ENCODE measurements around the gene LSM3.

Gene LSM3

DNA sequence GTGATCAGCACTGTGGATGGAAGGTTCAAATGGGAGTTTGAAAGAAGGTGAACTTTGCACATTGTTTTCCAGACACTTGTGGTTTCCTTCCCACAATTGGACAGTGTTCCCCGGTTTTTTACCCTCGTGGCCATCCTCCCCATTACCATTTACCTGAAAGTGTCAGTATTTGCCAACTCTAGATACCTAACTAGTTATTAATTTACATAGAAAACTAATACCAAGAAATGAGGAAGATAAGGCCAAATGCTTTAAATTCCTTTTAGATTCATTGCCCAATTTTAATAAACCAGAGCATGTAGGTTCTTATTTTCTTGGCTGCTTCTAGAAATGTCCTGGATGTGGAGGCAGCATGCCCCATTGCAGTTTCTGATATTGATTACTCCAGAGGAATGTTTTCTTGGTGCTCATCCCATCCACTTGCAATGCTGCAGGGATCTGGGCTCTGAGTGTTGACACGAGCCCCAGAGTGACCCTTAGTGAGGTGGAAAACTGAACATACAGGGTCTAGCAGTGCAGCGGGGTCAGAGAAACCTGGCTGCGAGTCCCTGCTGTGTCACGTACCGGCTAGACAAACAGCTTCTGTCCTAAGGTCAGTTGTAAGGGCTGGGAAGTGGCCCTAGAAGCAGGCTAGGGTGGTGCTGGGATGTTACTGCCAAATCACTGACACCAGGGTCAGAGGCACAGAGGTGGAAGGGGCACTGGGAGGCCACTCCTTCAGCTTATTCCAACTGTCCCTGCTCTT, 23.5 kb downstream of the LSM3 start:
- FAIRE-seq, result no peak

DNA sequence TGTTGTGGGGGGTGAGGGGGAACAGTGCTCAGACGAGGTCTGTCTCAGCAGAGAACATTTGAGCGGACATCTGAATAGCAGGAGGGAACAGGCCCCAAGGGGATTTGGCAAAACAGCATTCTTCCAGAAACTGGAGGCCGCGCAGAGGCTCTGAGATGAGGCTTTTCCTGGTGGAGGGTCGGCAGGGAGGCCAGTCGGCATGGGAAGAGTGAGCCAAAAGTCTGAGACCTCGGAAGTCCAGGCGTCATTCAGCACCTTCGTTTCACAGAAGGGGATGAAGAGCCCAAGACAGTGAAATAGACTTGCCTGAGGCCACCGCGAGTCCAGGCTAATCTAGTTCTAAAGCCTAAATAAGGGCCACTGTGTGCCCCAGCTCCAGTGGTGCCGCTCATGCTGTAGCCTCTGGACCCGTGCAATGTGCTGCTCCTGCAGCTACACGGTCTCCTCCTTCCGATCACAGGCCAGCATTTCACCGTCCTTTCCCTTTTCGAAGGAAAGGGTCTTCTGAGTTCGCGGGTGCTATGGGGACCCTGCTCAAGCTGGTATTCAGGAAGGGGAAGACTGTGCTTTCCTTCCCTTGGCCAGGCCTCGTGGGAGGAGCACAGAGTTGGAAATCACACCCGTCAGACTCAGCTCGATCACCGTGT, 24.4 kb downstream of the LSM3 start:
- FAIRE-seq, result no peak

DNA sequence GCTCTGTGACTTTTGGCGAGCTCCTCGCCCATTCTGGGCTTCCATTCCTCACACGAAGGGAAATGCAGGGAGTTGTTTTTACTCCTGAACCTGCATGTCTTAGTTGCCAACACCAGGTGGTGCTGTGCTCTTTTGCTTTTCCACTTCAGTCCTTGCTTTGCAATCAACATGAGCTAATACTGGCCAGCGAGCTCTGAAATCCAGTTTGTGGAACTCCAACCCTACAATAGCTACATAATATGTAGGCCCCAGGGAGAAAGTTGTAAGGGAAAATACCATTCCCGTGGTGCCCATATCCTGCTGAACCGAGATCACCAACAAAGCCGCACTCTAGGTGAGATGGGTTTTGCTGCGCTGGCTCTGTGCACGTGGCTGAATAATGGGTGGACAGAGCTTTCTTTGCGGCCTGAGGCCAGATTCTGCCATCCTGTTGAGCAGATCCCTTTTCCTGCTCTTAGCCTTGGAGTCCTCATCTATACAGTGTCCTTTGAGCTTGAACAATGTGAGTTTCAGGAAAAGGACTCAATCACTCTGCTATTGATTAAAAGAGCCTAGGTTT, 25.0 kb downstream of the LSM3 start:
- no peak for FAIRE-seq

DNA sequence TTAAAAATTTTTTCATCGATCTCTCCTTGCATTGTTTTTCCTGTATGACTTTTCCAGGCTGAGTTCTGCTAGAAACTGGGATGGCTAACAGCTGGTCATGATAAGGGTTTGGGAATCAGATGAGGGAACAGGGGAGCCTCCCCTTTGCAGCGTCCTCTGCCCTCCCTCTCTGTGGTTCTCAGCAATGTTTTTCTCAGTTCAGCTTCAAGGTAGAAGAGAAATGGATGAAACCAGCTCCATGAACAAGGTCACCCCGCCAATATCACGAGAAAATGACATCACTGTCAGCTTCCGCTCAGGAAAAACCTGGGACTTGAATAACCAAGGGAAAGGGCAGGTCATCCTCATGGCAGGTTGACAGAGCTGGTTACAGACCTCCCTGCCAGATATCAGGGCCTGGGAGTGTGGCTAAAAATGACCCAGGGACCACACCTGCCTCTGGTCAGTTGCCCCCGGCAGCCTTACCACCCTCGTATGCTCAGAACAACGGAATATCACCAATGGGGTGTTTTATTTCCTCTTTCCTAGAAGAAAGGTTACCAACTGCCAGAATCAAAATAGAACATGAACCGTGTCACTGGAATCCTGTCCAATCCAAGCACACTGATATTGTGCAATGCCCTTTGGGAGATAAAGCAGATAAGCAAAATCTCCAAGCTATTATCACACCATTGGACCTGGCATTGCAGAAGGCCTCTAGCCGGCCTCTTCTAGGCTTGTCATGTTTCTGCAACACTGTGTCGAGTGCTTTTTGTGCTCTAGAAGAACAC, 26.1 kb downstream of the LSM3 start:
- no peak for FAIRE-seq

DNA sequence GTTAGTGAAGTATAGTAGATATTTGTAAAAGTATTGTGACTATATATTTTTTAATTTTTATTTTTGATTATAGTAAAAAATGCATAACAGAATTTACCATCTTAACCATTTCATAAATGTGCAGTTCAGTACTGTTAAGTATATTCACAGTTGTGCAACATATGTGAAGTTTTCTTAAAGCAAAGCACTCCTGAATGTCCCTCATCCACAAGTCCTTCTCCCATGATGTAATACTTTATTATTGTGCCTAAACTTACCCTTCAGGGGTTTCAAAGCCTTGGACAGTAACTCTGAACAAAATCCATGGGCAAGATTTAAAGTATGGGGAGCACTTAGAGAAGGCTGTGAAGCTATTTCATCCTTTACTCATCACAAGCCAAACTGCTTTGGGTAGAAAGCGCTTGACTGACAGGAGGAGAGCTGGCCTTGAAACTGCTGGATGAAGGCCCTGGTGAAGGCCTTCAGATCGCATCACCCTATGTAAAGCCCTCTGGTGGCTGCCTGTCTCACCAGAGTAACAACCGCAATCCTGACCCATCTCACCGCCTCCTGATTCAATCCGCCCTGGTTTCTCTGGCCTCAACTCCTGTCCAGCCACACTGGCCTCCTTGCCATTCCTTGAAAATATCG, 28.0 kb downstream of the LSM3 start:
- no peak for FAIRE-seq

DNA sequence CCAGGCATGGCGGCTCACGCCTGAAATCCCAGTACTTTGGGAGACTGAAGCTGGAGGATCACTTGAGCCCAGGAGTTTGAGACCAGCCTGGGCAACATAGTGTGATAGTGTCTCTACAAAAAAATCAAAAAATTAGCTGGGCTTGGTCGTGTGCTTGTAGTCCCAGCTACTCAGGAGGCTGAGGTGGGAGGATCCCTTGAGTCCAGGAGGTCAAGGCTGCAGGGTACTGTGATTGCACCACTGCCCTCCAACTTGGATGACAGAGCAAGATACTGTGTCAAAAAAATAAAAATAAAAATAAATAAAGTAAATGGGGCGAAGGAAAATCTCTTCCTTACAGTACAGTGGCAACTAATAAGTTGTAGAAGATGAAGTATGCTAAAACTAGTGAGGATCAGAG, 29.6 kb downstream of the LSM3 start:
- FAIRE-seq, result no peak

DNA sequence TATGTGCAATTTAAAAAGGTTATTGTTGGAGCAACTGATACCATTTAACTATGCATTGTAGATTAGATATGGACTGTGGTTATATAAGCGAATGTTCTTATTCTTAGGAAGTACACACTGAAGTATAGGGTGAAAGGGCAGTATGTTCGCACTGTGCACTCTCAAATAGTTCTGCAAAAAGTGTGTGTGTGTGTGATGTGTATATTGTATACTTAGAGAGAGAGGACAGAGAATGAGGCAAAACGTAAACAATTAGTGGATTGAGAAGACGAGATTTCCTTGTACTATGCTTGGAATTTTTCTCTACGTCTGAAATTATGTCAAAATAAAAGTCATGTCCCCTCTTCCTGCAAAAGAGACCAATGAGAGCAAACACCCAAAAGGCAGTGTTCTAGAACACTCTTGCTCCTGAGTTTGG, 30.4 kb downstream of the LSM3 start:
- no peak for FAIRE-seq

DNA sequence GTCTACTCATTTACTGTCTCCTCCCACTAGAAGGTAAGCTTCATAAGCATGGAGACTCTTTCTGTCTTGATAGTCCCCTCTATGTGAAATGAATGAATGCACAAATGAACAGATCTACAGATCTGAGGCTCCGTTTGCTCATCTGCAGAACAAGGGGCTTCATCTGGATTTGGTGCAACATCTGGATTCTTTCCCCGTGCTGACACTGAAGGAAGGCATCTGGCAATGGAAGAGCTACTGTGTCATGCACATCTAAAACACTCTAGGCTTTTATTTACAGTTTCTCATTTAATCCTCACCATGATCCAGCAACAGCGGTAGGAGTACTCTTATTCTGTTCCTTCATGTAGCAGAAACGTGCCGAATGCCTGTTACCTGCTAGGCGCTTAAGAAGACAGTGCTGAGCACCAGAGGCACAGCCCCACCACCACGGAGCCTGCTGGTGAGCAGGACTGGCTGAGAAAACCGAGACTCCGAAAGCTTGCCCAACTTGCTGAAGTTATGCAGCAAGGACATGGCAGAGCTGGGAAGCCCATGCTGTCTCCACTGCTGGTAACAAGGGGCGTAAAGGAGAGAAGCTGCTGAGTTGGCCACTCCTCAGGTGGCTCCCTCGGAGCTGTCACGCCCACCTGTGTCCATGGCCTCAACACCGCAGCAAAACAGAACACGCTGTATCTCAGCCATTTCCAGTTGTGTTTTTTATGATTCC, 31.1 kb downstream of the LSM3 start:
- FAIRE-seq, result no peak

DNA sequence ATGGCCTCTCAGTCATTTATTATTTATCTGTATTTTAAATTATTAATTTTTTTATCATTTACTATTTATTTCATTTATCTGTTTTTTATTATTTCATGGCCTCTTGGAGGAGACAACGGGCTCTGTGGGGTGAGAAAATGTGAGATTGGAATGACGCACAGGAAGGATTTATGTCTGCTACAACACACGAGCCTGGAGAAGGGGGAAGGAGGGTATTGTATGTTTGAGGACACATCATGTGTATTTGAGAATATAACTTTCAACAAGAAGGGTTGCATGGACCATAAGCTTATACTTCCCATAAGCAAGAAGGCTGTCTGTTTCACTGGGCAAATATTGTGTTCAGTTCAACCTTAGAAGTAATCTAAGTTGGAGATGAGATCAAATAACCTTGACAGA, 31.7 kb downstream of the LSM3 start:
- FAIRE-seq, result no peak

DNA sequence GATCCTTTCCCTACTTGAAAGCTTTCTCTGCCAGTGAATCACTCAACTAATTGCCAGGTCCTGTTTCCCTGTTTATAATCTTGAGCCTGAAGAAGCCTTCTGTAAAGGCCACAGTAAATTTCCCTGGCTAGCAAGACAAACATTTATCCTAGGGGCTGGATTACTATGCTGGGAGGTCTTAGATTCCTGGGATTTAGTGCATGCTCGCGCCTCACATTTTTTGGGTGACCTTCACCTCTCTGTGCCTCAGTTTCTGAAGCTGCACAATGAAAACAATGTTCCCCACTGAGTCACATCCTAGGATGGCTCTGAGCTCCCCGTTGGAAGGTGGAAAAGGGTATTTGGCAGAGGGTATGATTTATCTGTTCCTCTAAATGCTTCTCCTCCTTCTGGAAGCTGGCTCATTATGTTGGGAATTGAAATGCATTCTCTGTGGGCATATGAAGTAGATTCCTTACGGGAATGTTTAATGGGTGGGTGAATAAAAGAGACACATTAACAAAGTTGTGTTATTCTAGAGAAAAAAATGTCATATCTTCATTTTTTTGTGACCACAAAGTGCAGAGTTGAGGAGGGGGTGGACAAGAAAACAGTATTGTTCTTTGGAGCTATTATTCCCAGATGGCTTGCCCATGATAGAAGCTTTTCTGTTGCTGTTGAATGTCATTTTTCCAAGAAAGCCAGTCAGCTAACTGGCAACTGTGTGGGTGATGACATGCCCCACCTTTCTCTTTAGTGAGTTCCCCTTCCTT, 32.4 kb downstream of the LSM3 start:
- no peak for FAIRE-seq

DNA sequence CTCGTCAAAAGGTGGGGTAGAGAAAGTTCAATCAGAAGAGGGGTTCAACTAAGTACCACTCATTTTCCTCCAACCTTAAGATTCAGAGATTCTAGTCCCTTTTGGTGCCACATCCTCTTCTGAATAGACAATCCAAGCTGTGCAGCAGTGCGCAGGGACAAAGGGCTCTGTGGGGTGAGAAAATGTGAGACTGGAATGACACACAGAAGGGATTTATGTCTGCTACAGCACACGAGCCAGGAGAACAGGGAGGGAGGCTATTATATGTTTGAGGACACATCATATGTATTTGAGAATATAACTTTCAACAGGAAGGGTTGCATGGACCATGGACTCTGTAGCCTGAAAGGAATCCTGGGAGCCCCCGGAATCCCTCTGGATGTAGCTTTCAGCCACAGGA, 33.0 kb downstream of the LSM3 start:
- FAIRE-seq, result no peak

DNA sequence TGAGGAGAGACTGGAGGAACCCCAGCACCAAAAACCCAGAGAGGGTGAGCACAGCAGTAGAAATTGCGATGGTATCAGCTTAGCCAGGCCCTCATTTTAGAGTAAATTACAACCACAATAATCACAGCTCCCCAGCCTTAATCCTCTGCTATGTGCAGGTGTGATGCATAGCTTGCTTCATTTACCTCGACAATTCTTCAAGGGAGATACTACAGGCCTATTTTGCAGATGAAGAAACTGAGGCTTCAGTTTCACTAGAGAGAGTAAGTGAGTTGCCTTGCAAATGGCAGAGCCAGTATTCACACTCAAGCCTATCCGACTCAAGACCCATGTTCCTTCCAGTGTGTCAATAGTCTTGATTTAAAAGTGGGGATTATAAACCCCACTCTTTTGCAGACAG, 33.4 kb downstream of the LSM3 start:
- no peak for FAIRE-seq

DNA sequence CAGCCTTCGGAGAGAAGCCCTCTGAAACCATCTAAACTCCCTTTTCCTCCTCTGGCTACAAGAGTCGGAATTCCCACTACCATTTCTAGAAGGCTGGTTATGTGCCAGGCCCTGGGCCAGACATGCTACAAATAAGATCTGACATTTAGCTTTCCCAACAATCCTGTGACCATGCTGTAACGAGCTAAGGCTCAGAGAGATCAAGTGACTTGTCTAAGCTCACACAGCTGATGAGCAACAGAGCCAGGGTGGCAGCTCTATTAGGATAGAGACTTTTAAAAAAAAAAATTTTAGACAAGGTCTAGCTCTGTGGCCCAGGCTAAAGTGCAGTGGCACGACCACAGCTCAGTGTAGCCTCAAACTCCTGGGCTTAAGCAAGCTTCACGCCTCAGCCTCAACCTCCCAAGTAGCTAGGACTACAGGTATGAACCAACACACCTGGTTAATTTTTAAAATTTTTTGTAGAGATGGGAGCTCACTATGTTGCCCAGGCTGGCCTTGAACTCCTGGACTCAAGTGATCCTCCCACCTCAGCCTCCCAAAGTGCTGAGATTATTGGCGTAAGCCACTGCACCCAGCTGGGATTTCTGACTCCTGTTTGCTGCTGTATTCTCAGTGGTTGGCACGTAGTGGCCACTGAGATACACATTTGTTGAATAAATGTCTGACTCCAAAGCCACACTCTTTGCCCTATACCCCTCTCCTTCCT, 34.6 kb downstream of the LSM3 start:
- FAIRE-seq, result no peak

DNA sequence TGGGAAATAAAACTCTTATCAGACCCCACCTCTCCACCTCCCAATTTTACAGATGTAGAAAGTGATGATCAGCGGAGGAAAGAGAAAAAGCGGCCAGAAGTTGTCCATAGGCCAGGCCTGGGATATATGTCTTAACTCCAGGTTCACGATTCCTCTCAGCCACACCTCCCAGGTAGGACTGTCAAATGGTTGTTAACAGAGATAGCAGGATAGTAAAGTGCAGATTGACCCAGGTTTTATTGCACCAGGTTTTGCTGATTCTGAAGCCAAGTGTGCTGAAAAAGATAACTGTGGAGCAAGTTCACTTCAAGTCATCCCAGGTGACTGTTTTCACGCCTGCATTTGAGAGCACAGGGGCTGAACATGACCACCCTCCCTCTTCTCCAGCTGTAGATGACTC, 36.1 kb downstream of the LSM3 start:
- FAIRE-seq, result no peak

DNA sequence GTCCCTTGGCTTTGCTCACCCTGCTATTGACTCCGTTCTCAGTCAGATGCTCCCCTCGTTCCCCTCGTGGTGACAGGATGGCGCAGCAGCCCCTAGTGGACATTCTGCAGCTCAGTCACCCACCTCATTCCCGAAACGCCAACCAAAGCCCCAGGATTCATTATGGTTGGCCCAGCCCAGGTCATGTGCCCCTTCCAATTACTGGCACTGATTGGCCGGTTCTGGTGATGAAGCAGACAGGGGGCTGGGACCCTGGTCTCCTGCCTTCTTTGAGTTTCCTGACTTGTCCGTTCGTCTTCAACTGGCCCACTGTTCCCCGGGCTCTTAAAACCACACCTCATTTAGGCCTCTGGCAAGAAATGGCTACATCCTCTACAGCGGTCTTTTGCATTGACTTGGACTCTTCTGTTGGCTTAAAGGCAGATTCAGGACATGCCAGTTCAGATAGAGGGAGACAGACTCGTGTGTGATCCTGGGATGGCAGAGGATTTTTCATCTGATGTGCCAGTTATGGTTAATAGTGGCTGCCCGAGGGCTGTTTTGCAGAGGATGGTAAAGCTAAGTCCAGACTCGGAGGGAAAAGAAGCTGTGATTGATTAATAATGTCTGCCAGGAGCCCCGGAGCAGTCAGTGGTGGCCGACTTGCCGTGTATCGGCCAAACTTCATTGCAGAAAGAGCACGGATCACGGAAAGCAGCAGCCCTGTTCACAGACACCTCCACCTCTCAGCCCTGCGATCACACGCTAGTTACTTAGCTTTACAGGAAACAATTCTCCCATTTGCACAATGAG, 37.8 kb downstream of the LSM3 start:
- no peak for FAIRE-seq

DNA sequence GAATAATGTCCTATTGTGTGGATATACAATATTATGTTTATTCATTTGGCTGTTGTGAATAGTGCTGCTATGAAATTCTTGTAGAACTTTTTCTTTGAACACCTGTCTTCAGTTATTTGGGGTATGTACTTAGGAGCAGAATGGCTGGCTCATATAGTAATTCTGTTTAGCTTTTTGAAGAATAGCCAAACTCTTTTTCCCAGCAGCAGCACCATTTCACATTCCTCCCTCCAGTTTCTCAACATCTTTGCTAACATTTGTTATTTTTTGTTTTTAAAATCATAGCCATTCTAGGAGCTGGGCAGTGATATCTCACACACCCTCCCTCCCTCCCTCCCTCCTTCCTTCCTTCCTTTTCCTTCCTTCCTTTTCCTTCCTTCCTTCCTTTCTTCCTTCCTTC, 39.7 kb downstream of the LSM3 start:
- FAIRE-seq, result no peak

DNA sequence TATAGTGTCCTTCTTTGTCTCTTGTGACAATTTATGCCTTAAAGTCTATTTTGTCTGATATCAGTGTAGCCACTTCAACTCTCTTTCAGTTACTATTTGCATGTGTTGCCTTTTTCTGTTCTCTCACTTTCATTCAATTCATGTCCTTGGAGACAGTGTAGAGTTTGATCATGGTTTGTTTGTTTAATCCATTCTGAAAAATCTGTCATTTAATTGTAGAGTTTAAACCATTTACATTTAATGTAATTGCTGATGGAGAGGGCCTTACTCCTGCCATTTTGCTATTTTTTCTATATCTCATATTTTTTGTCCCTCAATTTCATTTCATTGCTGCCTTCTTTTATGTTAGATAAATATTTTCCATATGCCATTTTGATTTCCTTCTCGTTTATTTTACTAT, 42.3 kb downstream of the LSM3 start:
- FAIRE-seq, result no peak

DNA sequence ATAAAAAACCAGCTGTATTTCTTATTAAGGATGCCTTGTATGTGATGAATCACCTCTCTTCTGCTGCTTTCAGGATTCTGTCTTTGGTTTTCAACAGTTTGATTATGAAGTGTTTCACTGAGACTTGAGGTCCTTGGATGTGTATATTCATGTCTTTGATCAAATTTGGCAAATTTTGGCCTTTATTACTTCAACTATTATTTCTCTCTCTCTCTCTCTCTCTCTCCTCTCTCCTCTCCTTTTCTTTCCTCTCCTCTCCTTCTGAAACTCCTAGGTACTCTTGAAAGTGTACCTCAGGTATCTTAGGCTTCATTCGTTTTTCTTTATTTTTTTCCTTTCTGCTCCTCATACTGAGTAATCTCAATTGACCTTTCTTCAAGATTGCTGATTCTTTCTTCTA, 43.3 kb downstream of the LSM3 start:
- no peak for FAIRE-seq

DNA sequence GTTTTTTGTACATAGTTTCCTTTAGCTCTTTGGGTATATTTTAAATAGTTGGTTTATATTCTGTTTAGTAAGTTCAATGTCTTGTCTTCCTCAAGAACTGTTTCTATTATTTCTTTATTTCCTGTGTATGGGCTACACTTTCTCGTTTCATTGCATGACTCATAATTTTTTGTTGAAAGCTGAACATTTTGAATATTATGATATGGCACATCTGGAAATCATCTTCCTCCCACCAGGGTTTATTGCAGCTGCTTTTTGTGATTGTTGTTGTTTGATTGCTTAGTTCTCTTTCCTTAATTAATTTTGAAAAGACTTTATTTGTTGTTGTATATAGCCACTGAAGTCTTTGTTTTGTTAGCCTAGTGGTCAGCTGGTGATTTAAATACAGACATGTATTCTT, 43.8 kb downstream of the LSM3 start:
- peak; percentile 98 for FAIRE-seq

DNA sequence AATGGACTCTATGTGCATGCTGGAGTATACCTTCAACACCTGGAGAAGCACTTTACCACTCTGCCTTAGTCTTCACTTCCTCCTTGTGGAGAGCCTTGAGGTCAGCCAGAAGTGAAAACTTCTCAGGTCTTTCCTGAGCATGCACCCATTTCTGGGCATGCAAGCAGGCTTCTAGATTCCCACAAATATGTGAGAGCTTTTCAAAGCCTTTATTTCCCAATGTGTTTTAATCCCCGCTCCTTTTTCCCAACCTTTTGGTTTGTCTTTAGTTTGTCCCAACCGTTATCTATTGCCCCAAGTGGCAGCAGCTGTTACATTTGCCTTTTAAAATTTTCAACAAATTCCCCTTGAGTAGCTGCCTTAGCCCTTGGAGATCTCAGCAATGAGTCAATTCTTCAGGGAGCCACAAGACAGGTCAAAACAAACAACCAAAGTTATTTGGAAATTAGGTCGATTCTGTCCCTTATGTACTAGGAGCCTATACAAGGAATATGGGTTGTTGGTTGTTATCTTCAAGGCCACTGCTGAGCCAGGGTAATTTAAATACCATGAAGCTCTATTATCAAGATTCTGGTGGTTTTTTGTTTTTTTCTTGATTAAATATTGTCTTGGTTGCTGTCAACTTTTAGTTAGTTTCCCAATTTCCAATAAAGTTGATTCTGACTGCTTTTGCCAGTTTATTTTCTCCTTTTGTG, 44.4 kb downstream of the LSM3 start:
- FAIRE-seq, result no peak

Measured in endometrium (tissue), 2 donors.